Natural killer cell treated with Interleukin-12 subunit alpha and Interleukin-12 subunit beta and Interleukin-15 and Interleukin-18, amount 100 ng/mL, for 72 hours (primary cell): ENCODE results near the gene CLASP1. TPM values are rescaled to one million over a fixed set of nuclear protein-coding genes. Genes with fewer than 3 reads are reported as not detected.
A peak's percentile ranks its signal among the peaks of the same experiment; 100 is the strongest.

Source experiments
- ATAC-seq, 2 donors: fragments of 150-1000 bp; cut with Tn5 transposase in 1 of 2; sonication (Bioruptor Pico), chemical (Tn5 transposase) in 1 of 2; 2 replicates each; pipeline ENCODE4 v1.10.0; 2021
- DNase-seq: peaks from one replicate; pipeline ENCODE4 v3.0.0; 2022; ENCODE audit warnings: low spot score
- H3K27ac Mint-ChIP-seq, 2 donors: 1 replicate in 1 of 2; 2 replicates in 1 of 2; pipeline ENCODE4 v1.8.0; 2022; ENCODE audit warnings: mixed read lengths in 2 of 2, mild to moderate bottlenecking in 1 of 2, moderate library complexity in 1 of 2
- H3K27me3 Mint-ChIP-seq, 2 donors: 1 replicate in 1 of 2; 2 replicates in 1 of 2; pipeline ENCODE4 v1.8.0; 2022; ENCODE audit warnings: mixed read lengths in 2 of 2
- H3K36me3 Mint-ChIP-seq: one replicate; pipeline ENCODE4 v1.8.0; 2022; ENCODE audit warnings: mixed read lengths
- H3K4me1 Mint-ChIP-seq, 2 donors: 1 replicate in 1 of 2; 2 replicates in 1 of 2; pipeline ENCODE4 v1.8.0; 2022; ENCODE audit warnings: low read depth in 2 of 2, mixed read lengths in 2 of 2, mild to moderate bottlenecking in 1 of 2
- H3K4me3 Mint-ChIP-seq: one replicate; pipeline ENCODE4 v1.8.0; 2022; ENCODE audit warnings: mixed read lengths
- H3K9me3 Mint-ChIP-seq: 2 replicates; pipeline ENCODE4 v1.8.0; 2022; ENCODE audit warnings: mixed read lengths
- total RNA-seq, 2 donors: library from RNA; stranded (reverse); gene quantifications; one replicate each; pipeline ENCODE4 v1.2.3, GENCODE V29; 2022

Gene CLASP1
- total RNA-seq, 2 donors from 2014 or later, result 88.6 to 121 TPM

GRCh38 chr2:121420486-121420885 is 228.8 kb downstream of the CLASP1 start:
- ATAC-seq, result no peak
- Mint-ChIP-seq H3K27ac (no peak overlapping the region), H3K27me3 (no peaks in the 10 kb centered on the region), H3K36me3 (peaks cover 11% of the 10 kb centered on the region), H3K4me3 (no peak overlapping the region), H3K4me1 (peaks cover 0 to 4% of the 10 kb centered on the region in 2 donors), H3K9me3 (no peaks in the 10 kb centered on the region)
- no peak for DNase-seq

- Mint-ChIP-seq H3K27ac (no peak overlapping the region), H3K4me1 (peaks cover 0 to 4% of the 10 kb centered on the region in 2 donors), H3K36me3 (peaks cover 11% of the 10 kb centered on the region), H3K9me3 (no peaks in the 10 kb centered on the region), H3K27me3 (no peaks in the 10 kb centered on the region), H3K4me3 (no peak overlapping the region)
- DNase-seq (no peak), ATAC-seq (no peak)
Observed at GRCh38 chr2:121419081-121419699, 230.1 kb downstream of the CLASP1 start.

GRCh38 chr2:121418494-121419058 is 230.7 kb downstream of the CLASP1 start:
- ATAC-seq (no peak), DNase-seq (no peak)
- Mint-ChIP-seq H3K9me3 (no peaks in the 10 kb centered on the region), H3K4me3 (no peak overlapping the region), H3K27me3 (no peaks in the 10 kb centered on the region), H3K27ac (no peak overlapping the region), H3K36me3 (peaks cover 7% of the 10 kb centered on the region), H3K4me1 (no peaks in the 10 kb centered on the region)

- ATAC-seq, result no peak
- DNase-seq, result no peak
- H3K27ac Mint-ChIP-seq, result no peak overlapping the region
- H3K4me3 Mint-ChIP-seq, result no peak overlapping the region
- H3K27me3 Mint-ChIP-seq, result no peaks in the 10 kb centered on the region
- no peaks in the 10 kb centered on the region for H3K9me3 Mint-ChIP-seq
- H3K4me1 Mint-ChIP-seq, result no peaks in the 10 kb centered on the region
- peaks cover 7% of the 10 kb centered on the region for H3K36me3 Mint-ChIP-seq
Observed at GRCh38 chr2:121417826-121418225, 231.4 kb downstream of the CLASP1 start.

GRCh38 chr2:121415727-121416126 is 233.5 kb downstream of the CLASP1 start:
- DNase-seq, result no peak
- Mint-ChIP-seq H3K36me3 (peaks cover 7% of the 10 kb centered on the region), H3K4me1 (no peaks in the 10 kb centered on the region), H3K9me3 (no peaks in the 10 kb centered on the region), H3K4me3 (no peak overlapping the region), H3K27me3 (no peaks in the 10 kb centered on the region), H3K27ac (no peak overlapping the region)
- no peak for ATAC-seq

GRCh38 chr2:121412349-121412748 is 236.9 kb downstream of the CLASP1 start:
- peaks cover 0 to 7% of the 10 kb centered on the region in 2 donors for H3K4me1 Mint-ChIP-seq
- H3K36me3 Mint-ChIP-seq, result peaks cover 6% of the 10 kb centered on the region
- H3K27ac Mint-ChIP-seq, result no peak overlapping the region
- no peaks in the 10 kb centered on the region for H3K9me3 Mint-ChIP-seq
- no peak overlapping the region for H3K4me3 Mint-ChIP-seq
- ATAC-seq (no peak), DNase-seq (no peak)
- no peaks in the 10 kb centered on the region for H3K27me3 Mint-ChIP-seq

GRCh38 chr2:121409966-121410365 is 239.3 kb downstream of the CLASP1 start:
- DNase-seq (no peak), ATAC-seq (no peak)
- peak overlapping the region in 1 of 2 donors; percentile 13 for H3K27ac Mint-ChIP-seq
- H3K36me3 Mint-ChIP-seq, result peaks cover 10% of the 10 kb centered on the region
- peaks cover 0 to 7% of the 10 kb centered on the region in 2 donors for H3K4me1 Mint-ChIP-seq
- H3K9me3 Mint-ChIP-seq, result no peaks in the 10 kb centered on the region
- no peaks in the 10 kb centered on the region for H3K27me3 Mint-ChIP-seq
- H3K4me3 Mint-ChIP-seq, result no peak overlapping the region

- peaks cover 10% of the 10 kb centered on the region for H3K36me3 Mint-ChIP-seq
- DNase-seq (no peak), ATAC-seq (no peak)
- H3K4me3 Mint-ChIP-seq, result no peak overlapping the region
- H3K4me1 Mint-ChIP-seq, result peaks cover 0 to 7% of the 10 kb centered on the region in 2 donors
- no peaks in the 10 kb centered on the region for H3K9me3 Mint-ChIP-seq
- H3K27me3 Mint-ChIP-seq, result no peaks in the 10 kb centered on the region
- H3K27ac Mint-ChIP-seq, result peak overlapping the region in 1 of 2 donors; percentile 13
Observed at GRCh38 chr2:121409388-121409787, 239.9 kb downstream of the CLASP1 start.

- no peak for ATAC-seq
- DNase-seq, result no peak
- Mint-ChIP-seq H3K27me3 (no peaks in the 10 kb centered on the region), H3K27ac (no peak overlapping the region), H3K4me3 (no peak overlapping the region), H3K4me1 (peaks cover 0 to 7% of the 10 kb centered on the region in 2 donors), H3K36me3 (peaks cover 10% of the 10 kb centered on the region), H3K9me3 (no peaks in the 10 kb centered on the region)
Observed at GRCh38 chr2:121408641-121409040, 240.6 kb downstream of the CLASP1 start.

GRCh38 chr2:121405233-121405632 is 244.0 kb downstream of the CLASP1 start:
- no peak for ATAC-seq
- Mint-ChIP-seq H3K4me3 (no peak overlapping the region), H3K27me3 (no peaks in the 10 kb centered on the region), H3K36me3 (peaks cover 16% of the 10 kb centered on the region), H3K4me1 (peaks cover 0 to 10% of the 10 kb centered on the region in 2 donors), H3K27ac (no peak overlapping the region), H3K9me3 (no peaks in the 10 kb centered on the region)
- DNase-seq, result no peak

GRCh38 chr2:121400201-121400600 is 249.1 kb downstream of the CLASP1 start:
- ATAC-seq (no peak), DNase-seq (no peak)
- no peak overlapping the region for H3K27ac Mint-ChIP-seq
- peaks cover 0 to 3% of the 10 kb centered on the region in 2 donors for H3K4me1 Mint-ChIP-seq
- H3K36me3 Mint-ChIP-seq, result peaks cover 14% of the 10 kb centered on the region
- H3K4me3 Mint-ChIP-seq, result no peak overlapping the region
- no peaks in the 10 kb centered on the region for H3K27me3 Mint-ChIP-seq
- no peaks in the 10 kb centered on the region for H3K9me3 Mint-ChIP-seq

GRCh38 chr2:121398853-121399252 is 250.4 kb downstream of the CLASP1 start:
- H3K36me3 Mint-ChIP-seq, result peaks cover 18% of the 10 kb centered on the region
- peaks cover 0 to 3% of the 10 kb centered on the region in 2 donors for H3K4me1 Mint-ChIP-seq
- no peaks in the 10 kb centered on the region for H3K9me3 Mint-ChIP-seq
- H3K27ac Mint-ChIP-seq, result no peak overlapping the region
- ATAC-seq (no peak), DNase-seq (no peak)
- no peak overlapping the region for H3K4me3 Mint-ChIP-seq
- no peaks in the 10 kb centered on the region for H3K27me3 Mint-ChIP-seq

- H3K4me3 Mint-ChIP-seq, result no peak overlapping the region
- ATAC-seq (no peak), DNase-seq (no peak)
- H3K27me3 Mint-ChIP-seq, result no peaks in the 10 kb centered on the region
- H3K9me3 Mint-ChIP-seq, result no peaks in the 10 kb centered on the region
- H3K27ac Mint-ChIP-seq, result no peak overlapping the region
- peaks cover 18% of the 10 kb centered on the region for H3K36me3 Mint-ChIP-seq
- H3K4me1 Mint-ChIP-seq, result peaks cover 0 to 4% of the 10 kb centered on the region in 2 donors
Observed at GRCh38 chr2:121390082-121390692, 259.1 kb downstream of the CLASP1 start.

GRCh38 chr2:121388371-121388770 is 260.9 kb downstream of the CLASP1 start:
- no peaks in the 10 kb centered on the region for H3K9me3 Mint-ChIP-seq
- no peak overlapping the region for H3K27ac Mint-ChIP-seq
- peaks cover 0 to 4% of the 10 kb centered on the region in 2 donors for H3K4me1 Mint-ChIP-seq
- no peak for DNase-seq
- no peaks in the 10 kb centered on the region for H3K27me3 Mint-ChIP-seq
- no peak for ATAC-seq
- H3K36me3 Mint-ChIP-seq, result peaks cover 13% of the 10 kb centered on the region
- H3K4me3 Mint-ChIP-seq, result no peak overlapping the region
